Hematopoietic multipotent progenitor cell treated with erythropoietin and hydrocortisone succinate and interleukin-3 and kit ligand, for 17 days (in vitro differentiated cells): ENCODE data around the gene CELSR3.
A peak's percentile ranks its signal among the peaks of the same experiment; 100 is the strongest.

Source experiments
- DNase-seq: peaks from one replicate; pipeline ENCODE4 v3.0.0-alpha.2; 2015; ENCODE audit warnings: low spot score

Gene CELSR3

DNA sequence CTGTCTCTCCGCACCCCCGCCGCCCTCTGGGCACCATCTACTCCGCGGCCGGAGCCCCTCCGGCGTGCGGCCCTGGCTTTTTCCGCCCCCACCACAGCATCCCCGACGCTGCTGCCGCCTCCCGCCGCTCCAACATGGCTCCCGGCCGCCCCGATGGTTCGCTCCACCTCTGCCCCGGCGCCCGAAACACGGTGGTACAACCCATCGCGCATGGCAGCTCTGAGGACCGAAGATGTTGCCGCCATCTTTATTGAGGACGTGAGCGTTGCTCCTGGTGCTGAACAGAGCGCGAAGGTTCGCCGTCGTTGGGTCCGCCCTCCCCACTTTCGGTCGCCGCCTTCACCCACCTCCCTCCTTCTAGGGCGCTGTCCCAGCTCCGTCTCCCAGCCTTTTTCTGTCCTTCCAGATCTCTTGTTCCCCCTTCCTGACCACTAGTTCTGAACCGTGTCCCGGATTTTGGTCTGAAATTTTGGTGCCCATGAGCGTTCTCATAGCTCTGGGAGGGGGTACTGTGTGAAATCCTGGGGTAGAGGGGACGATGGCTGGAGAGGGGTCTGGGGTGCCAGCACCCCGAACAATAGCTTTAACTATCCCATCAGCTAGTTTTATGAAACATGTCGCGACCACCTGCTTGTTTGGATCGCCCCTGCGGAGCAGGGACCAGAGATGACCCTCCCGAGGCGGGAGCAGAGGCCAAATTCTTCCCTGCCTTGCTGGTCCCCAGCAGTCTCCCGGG lies at the start of gene CELSR3:
TSS of gene CELSR3 (minus strand) at position 134 of the 736 bp plus-strand sequence. CDS start 252 bp downstream, outside the sequence.
- DNase-seq = peak; percentile 48

DNA sequence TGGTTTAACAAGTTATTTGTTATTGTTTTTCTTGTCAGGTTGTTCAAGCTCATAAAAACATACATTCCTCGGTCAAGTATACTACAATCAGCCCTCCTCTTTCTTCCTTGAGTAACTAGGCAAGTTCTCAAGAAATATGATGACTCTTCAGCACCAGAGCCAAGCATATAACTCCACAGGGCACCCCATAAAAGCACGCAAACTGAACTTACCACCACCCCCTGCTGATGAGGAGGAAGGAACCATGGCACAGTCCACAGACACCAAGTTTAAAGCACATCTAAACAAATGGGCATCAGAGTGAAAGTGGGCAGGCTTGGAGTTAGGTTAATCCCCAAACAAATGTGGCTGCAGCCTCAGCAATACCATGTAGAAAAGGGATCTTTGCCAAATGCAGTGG lies 49.0 kb upstream of the CELSR3 start:
- no peak for DNase-seq

GRCh38 chr3:48709051-48709461 lies 46.4 kb upstream of the CELSR3 start:
- DNase-seq = peak; percentile 35

DNA sequence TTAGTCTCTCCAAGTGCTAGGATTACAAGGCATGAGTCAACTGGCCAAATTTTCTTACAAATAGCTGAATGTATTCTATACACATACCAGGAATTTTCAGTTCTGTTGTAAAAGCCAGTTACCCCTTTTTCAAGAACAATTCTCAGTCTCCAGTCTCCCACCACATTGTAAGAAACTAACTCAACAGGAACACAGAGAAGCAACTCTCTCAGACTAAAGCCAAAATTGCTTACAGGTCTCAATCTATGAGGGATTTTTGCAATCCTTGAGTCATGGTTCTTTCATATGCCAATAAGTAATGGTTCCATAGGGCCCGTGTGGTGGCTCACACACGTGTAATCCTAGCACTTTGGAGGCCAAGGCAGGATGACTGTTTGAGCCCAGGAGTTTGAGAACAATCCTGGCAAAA lies 45.8 kb upstream of the CELSR3 start:
- DNase-seq = no peak

GRCh38 chr3:48707157-48707556 lies 44.5 kb upstream of the CELSR3 start:
- DNase-seq = no peak

- DNase-seq = no peak
These were observed 39.7 kb upstream of the CELSR3 start for GRCh38 chr3:48702320-48702920.

- no peak for DNase-seq
These were observed 38.2 kb upstream of the CELSR3 start for GRCh38 chr3:48700731-48701405.

DNA sequence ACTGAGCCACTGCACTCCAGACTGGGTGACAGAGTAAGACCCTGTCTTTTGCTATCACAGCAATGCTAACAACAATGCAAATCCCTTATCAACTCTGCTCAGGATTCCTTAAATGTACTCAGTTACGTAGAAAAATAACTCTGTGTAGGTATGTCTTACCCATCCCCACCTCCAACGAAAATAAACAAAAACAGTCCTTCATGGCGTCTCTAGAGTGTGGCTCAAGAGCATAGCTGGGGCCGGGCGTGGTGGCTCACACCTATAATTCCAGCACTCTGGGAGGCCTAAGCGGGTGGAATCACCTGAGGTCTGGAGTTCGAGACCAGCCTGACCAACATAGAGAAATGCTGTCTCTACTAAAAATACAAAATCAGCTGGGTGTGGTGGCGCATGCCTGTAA lies 36.2 kb upstream of the CELSR3 start:
- DNase-seq = no peak

DNA sequence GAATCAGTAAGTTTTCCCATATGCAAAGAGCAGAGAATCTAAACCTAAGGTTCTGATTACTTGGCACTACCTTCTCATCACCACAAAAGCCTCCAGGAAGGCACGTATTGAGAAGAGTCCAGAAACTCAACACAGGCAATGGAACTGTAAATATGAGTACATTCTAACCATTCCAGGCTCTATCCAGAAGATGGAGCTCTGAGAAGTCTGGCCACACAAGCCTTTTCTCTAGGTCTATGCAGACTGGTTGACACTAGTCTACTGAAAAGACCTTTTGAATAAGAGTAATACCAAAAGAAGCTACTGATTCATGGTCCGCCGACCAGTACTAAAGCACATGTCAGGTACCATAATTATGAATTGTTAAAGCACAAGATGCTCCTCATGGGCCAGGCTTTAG lies 35.3 kb upstream of the CELSR3 start:
- no peak for DNase-seq

DNA sequence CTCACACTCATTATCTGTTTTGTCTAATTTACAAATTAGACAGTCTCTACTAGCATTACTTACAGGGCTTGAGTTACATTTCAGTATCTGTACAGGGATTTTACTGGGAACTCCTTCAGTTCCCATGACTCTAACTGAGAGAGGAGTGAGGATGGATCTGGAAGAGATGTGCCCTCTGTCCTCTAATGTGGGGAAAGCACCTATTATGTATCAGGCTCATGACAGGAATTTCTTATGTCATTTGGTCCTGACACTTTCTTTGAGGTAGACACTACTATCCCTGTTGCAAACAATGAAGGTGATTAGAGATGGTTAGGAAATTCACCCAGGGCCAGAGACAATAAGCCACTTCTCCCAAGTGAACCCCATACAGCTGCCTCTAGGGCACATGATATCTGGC lies 33.9 kb upstream of the CELSR3 start:
- DNase-seq = no peak

DNA sequence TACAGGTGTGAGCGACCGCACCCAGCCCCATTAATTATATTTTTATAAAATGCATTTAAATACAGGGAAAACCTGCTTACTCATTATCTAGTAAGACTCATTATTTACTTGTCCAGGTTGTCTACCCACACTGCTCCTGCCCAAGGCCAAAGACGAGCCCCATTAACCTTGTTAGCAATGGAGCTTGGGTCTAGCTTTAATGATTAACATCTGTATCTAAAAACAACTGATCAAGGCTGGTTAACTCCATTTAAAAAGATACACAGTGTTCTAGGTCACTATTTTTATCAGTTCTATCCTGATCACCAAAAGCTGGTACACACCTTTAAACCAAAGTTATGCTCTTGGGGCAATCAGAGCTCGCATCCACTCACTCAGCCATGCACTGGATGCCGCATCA lies 33.5 kb upstream of the CELSR3 start:
- no peak for DNase-seq

DNA sequence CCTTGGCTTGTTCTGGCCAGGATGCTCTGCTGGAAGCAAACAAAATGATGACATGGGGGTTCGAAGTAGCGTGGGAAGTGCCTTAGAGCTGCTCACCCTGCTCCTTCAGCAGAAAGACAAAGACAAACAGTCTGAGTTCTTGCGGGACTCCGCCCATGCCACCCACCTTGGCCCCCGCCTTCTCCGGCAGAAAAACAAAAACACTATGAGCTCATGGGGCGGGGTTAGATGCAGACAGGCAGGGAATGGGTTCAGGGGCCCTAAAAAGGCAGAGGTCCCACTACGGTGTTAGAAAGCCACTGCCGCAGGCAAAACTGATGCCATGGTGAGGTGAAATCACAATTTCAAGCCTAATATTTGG lies 32.7 kb upstream of the CELSR3 start:
- DNase-seq = no peak

- no peak for DNase-seq
These were observed 32.1 kb upstream of the CELSR3 start for GRCh38 chr3:48694610-48695392.

- DNase-seq = no peak
These were observed 31.1 kb upstream of the CELSR3 start for GRCh38 chr3:48693826-48694225.

DNA sequence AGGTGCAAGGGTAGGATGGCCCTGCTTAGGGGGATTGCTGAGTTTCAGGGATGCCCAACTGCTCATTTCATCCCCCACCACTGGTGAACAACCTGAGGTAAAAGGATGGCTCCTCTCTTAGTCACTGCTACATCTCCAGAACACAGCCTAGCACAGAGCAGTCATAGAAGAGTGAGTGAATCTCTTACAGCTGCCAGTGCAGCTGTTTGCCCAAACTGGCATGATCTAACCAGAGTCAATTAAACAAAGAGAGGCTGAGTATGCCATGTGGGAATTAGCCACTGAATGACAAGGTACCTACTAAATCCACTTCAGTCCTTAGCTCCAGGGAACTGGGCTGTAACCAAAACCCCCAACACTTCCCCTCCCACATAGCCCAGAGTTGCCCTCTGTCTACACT lies 29.9 kb upstream of the CELSR3 start:
- DNase-seq = no peak

- DNase-seq = no peak
These were observed 28.3 kb upstream of the CELSR3 start for GRCh38 chr3:48690846-48691458.

- no peak for DNase-seq
These were observed 26.7 kb upstream of the CELSR3 start for GRCh38 chr3:48689384-48689783.

DNA sequence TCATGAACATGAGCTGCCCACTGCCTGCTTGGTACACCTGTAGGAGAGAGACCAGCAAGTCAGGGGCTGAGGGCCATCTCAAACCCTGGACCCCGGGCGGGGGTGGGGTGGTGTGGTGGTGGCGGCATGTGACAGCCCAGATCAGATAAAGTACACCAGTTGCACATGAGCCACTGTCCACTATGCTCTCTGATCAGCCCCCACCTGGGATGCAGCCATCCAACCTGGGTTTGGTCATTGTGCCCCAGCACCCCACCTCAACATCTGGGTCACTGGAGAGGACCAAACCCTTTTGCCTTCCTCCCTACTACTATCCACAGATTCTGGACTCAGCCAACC lies 26.0 kb upstream of the CELSR3 start:
- DNase-seq = no peak

- no peak for DNase-seq
These were observed 25.5 kb upstream of the CELSR3 start for GRCh38 chr3:48688032-48688736.

DNA sequence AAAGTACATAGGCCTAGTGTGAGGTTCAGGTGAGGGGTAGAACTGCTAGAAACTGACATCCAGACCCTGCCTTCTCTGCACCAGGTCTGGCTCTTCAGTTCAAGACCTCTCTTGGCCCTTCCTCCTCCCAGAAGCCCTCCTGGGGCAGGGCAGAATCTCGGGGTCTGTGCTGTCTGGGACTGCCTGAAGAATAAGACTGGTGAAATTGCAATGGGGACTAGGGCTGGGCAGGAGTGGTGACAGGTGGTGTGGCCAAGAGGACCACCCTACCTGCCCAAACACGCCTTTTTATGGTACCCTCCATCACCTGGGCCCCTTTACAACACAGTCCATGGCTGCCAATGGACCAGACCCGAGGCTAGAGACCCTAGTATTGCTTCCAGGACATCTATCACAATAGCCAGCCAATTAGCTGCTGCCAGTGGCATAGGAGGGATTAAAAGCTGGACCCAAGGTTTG lies 24.6 kb upstream of the CELSR3 start:
- no peak for DNase-seq

- DNase-seq = no peak
These were observed 24.0 kb upstream of the CELSR3 start for GRCh38 chr3:48686538-48687219.
